Uterus (tissue), 2 donors: ENCODE measurements around the gene RAPGEFL1.

ENCODE experiments used
- POLR2A ChIP-seq, 2 donors: fragments of 450-650 bp; IDR thresholded peaks; one replicate each; pipeline ENCODE4 v1.6.1; 2016; ENCODE audit warnings: antibody characterized with exemption in 2 of 2, mild to moderate bottlenecking in 1 of 2, moderate library complexity in 1 of 2
- TF ChIP-seq, protein P1 (sequence below), 4 experiments: fragments of 200-600 bp in 2 of 4; fragments of 450-650 bp in 2 of 4; sonication (generic) in 2 of 4; IDR thresholded peaks; one replicate each; pipeline ENCODE4 v1.5.1; 2016 to 2019; ENCODE audit warnings: antibody characterized with exemption in 4 of 4, mild to moderate bottlenecking in 2 of 4, moderate library complexity in 1 of 4

DNA sequence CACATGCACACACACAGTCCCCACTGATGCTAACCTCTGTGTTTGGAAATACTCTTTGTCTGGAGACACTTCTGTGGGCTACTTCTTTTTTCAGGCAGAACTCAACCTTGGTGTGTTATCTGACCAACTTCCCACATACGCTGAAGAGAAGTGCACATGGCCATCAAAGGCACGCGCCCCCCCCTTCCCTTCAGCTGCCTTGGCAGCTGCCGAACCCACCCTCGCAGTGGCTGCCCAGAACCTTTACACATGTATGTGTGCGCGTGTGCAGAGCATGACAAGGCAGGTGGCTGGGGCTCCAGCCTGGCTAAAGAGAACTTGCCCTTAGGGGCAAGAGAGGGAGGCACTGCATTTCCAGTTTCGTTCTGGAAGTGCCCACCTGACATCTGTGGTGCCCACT, 3.9 kb downstream of the RAPGEFL1 start:
- TF ChIP-seq, protein P1, sequence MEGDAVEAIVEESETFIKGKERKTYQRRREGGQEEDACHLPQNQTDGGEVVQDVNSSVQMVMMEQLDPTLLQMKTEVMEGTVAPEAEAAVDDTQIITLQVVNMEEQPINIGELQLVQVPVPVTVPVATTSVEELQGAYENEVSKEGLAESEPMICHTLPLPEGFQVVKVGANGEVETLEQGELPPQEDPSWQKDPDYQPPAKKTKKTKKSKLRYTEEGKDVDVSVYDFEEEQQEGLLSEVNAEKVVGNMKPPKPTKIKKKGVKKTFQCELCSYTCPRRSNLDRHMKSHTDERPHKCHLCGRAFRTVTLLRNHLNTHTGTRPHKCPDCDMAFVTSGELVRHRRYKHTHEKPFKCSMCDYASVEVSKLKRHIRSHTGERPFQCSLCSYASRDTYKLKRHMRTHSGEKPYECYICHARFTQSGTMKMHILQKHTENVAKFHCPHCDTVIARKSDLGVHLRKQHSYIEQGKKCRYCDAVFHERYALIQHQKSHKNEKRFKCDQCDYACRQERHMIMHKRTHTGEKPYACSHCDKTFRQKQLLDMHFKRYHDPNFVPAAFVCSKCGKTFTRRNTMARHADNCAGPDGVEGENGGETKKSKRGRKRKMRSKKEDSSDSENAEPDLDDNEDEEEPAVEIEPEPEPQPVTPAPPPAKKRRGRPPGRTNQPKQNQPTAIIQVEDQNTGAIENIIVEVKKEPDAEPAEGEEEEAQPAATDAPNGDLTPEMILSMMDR (IDR thresholded peaks at IDR 0.05): no peak
- TF ChIP-seq POLR2A (IDR thresholded peaks at IDR 0.05): no peak
